ENCODE data around the gene TRIM54. TPM values are rescaled to one million over a fixed set of nuclear protein-coding genes. Genes with fewer than 3 reads are reported as not detected.

Gene TRIM54
- total and polyA plus RNA-seq, 2 of the 8 experiments (the other 6 are each of a cell fraction or from before 2014, with no cell fraction given): 3.9 to 5.8 TPM

GRCh38 chr2:27270670-27271069 lies 11.6 kb upstream of the TRIM54 start:
- H3K4me3 ChIP-seq (ENCODE audit: extremely low read depth in 1 of 4, insufficient read depth in 2 of 4, low read depth in 3 of 4, low read length in 4 of 4): no peak overlapping the region
- no peak overlapping the region for H3K4ac ChIP-seq (replicated peaks; ENCODE audit: insufficient read length, low read depth, low read length)
- no peak overlapping the region for H2BK5ac ChIP-seq (ENCODE audit: low read depth, low read length)
- H3K79me2 ChIP-seq (ENCODE audit: control insufficient read depth in 1 of 2, insufficient read depth in 2 of 2, low read length in 2 of 2): no peaks in the 10 kb centered on the region
- no peaks in the 10 kb centered on the region for H4K20me1 ChIP-seq (replicated peaks in 1 of 2; ENCODE audit: control insufficient read depth in 1 of 2, insufficient read depth in 2 of 2, low read length in 2 of 2)
- CTCF ChIA-PET (ENCODE audit: partially characterized antibody): interaction anchor here (0.9 to 14.1 kb wide), 9 partner anchors 10 to 328 kb away, joined by 3 to 288 read pairs (median 4); partner anchors contain the start of genes DNAJC5G, TRIM54 and UCN
- H3K23ac ChIP-seq (ENCODE audit: insufficient read length): no peak overlapping the region
- no peak overlapping the region for H2AFZ ChIP-seq (ENCODE audit: low read length)
- H3K27me3 ChIP-seq (replicated peaks in 1 of 4; ENCODE audit: control insufficient read depth in 3 of 4, extremely low read depth in 1 of 4, insufficient read depth in 3 of 4, low read length in 3 of 4): peaks cover 2 to 14% (median 10%) of the 10 kb centered on the region in 4 experiments
- H3K23me2 ChIP-seq (ENCODE audit: low read depth, low read length): no peaks in the 10 kb centered on the region
- no peaks in the 10 kb centered on the region for H3K9me3 ChIP-seq (ENCODE audit: insufficient read depth in 2 of 2, low read depth in 1 of 2, low read length in 1 of 2)
- DNase-seq (ENCODE audit: low read depth in 1 of 2, low spot score in 2 of 2) (no peak), FAIRE-seq (no peak)
- H3K27ac ChIP-seq (ENCODE audit: low read depth, low read length): no peak overlapping the region
- H3K56ac ChIP-seq (replicated peaks; ENCODE audit: insufficient read length, low read depth, low read length): no peak overlapping the region
- H4K91ac ChIP-seq (replicated peaks; ENCODE audit: insufficient read length, low read length): no peak overlapping the region
- no peak overlapping the region for H3K4me2 ChIP-seq (ENCODE audit: insufficient read depth in 1 of 2, low read depth in 2 of 2, low read length in 2 of 2)
- WGBS, 2 experiments (ENCODE audit: extremely low coverage in 1 of 2, insufficient coverage in 1 of 2, insufficient read length in 1 of 2, insufficient replicate concordance in 2 of 2, low coverage in 1 of 2, low lambda C conversion rate in 2 of 2, missing lambda C conversion rate in 1 of 2): 90% methylated on average over 2 of the region's 2 CpGs; no CpG with 5 or more reads in 1 of the 2 experiments
- no peak overlapping the region for H2BK20ac ChIP-seq (ENCODE audit: low read length)
- no peak overlapping the region for H2BK12ac ChIP-seq (ENCODE audit: low read depth, low read length)
- H3K36me3 ChIP-seq (ENCODE audit: control insufficient read depth in 2 of 4, insufficient read depth in 4 of 4, low read length in 3 of 4): no peaks in the 10 kb centered on the region
- H3K4me1 ChIP-seq (replicated peaks in 1 of 4; ENCODE audit: control insufficient read depth in 3 of 4, insufficient read depth in 4 of 4, low read length in 3 of 4): peaks cover 0 to 5% (median 0%) of the 10 kb centered on the region in 4 experiments; a peak in 2 of 7 replicates
- H4K5ac ChIP-seq (ENCODE audit: insufficient read length, low read depth, low read length): no peak overlapping the region
- H3K79me1 ChIP-seq (ENCODE audit: low read depth, low read length): no peaks in the 10 kb centered on the region
- H2BK15ac ChIP-seq (ENCODE audit: low read length): no peak overlapping the region
- POLR2A ChIA-PET (ENCODE audit: partially characterized antibody): interaction anchor here (1.3 to 4.9 kb wide), 4 partner anchors 10 to 22 kb away, joined by 3 to 22 read pairs (median 5); partner anchors contain the start of gene TRIM54
- no peak overlapping the region for H3K9ac ChIP-seq (replicated peaks in 1 of 4; ENCODE audit: extremely low read depth in 1 of 4, low read depth in 3 of 4, low read length in 3 of 4)
- no peak overlapping the region for H2BK120ac ChIP-seq (replicated peaks; ENCODE audit: low read depth, low read length)
- TF ChIP-seq SIRT6 (IDR thresholded peaks at IDR 0.05; ENCODE audit: low read length) (no peak), POLR2A (IDR thresholded peaks at IDR 0.05; ENCODE audit: control extremely low read depth in 1 of 2, low read depth in 2 of 2, low read length in 2 of 2) (no peak), TCF12 (IDR thresholded peaks at IDR 0.05; ENCODE audit: low read depth, low read length) (no peak)
- no peak overlapping the region for H3K14ac ChIP-seq (ENCODE audit: insufficient read length)
- H2AK5ac ChIP-seq (ENCODE audit: low read depth, low read length): no peak overlapping the region
- no peak overlapping the region for H3K18ac ChIP-seq (ENCODE audit: extremely low read depth, low read length)
- H4K8ac ChIP-seq (ENCODE audit: extremely low read depth, insufficient read depth, low read length): no peak overlapping the region

Data from H1 (cell line).